H1 (cell line): ENCODE results near the gene CDC37. TPM values are rescaled to one million over a fixed set of nuclear protein-coding genes. Genes with fewer than 3 reads are reported as not detected.

Source experiments
- ASH2L ChIP-seq: fragments of 200-600, 300-600 bp; sonication (generic); IDR thresholded peaks from one replicate; pipeline ENCODE4 v1.7.1; 2017; ENCODE audit warnings: low read length
- GABPA ChIP-seq: IDR thresholded peaks from 2 replicates; pipeline ENCODE4 v1.6.1; 2011; ENCODE audit warnings: mild to moderate bottlenecking, low read length, moderate library complexity, borderline replicate concordance; ENCODE audit not compliant: insufficient read depth
- KDM4A ChIP-seq: IDR thresholded peaks from one replicate; pipeline ENCODE4 v1.7.1; 2012; ENCODE audit warnings: low read depth, mild to moderate bottlenecking, moderate library complexity, low read length, inconsistent platforms; ENCODE audit not compliant: severe bottlenecking
- KDM5A ChIP-seq: fragments of 200-600 bp; IDR thresholded peaks from 2 replicates; pipeline ENCODE4 v1.7.1; 2012; ENCODE audit warnings: mild to moderate bottlenecking, low read length, inconsistent platforms, mixed read lengths
- TAF7 ChIP-seq: optimal IDR thresholded peaks from 2 replicates; pipeline ENCODE3; 2011; ENCODE audit warnings: low read depth, mild to moderate bottlenecking, inconsistent platforms, low read length, moderate library complexity, borderline replicate concordance
- polyA plus RNA-seq, 7 experiments: library from polyadenylated mRNA; depleted of rRNA in 3 of 7; stranded (reverse) in 5 of 7; unstranded in 2 of 7; fragments of >200 nt in 5 of 7; fragments of 200-250 nt in 2 of 7; gene quantifications; 1 replicate in 5 of 7; 2 replicates in 1 of 7; 4 replicates in 1 of 7; pipeline versions ENCODE4 v1.2.1 to v1.2.3, GENCODE V29; 2011 to 2013; ENCODE audit warnings: missing spikeins in 2 of 7, mixed read lengths in 2 of 7
- total RNA-seq: library from RNA; stranded (reverse); fragmentation: NEBNext Ultra II Directional; extraction: Animal tissue kit (Norgen Biotek cat#: 25700); gene quantifications from 2 replicates; pipeline ENCODE4 v1.2.1, GENCODE V29; 2021
- TF ChIP-seq, protein P1 (sequence below): fragments of 300-600 bp; sonication (generic); IDR thresholded peaks from 2 replicates; pipeline ENCODE4 v1.7.1; 2012; ENCODE audit warnings: low read length, moderate library complexity, mild to moderate bottlenecking, inconsistent platforms; ENCODE audit not compliant: insufficient replicate concordance
- TF ChIP-seq, protein P2 (sequence below): IDR thresholded peaks from 2 replicates; pipeline ENCODE4 v1.6.1; 2012; ENCODE audit warnings: low read length, inconsistent platforms

Gene CDC37
- total and polyA plus RNA-seq, 2 of the 8 experiments (the other 6 are each of a cell fraction or from before 2014, with no cell fraction given), result 162 to 181 TPM

DNA sequence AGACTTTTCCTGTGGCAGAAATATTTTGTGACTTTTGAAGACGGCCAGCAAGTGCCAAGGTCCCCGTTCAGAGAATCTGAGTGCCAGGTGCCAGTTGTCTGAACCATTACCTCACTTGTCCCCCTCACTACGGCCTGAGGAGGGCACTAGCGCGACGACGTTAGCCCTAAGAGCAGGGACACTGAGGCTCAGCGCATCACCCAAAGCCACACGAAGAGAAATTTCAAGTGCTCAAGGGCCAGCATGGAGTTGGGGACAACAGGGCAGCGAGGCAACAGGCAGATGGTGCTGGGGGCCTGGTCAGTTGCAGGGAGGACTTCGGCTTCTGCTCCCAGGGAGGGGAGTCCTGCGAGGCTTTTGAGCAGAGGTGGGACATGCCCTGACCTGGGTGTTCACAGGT lies 13.5 kb downstream of the CDC37 start (continued):
- no peak for TF ChIP-seq ASH2L
- TF ChIP-seq, protein P1, sequence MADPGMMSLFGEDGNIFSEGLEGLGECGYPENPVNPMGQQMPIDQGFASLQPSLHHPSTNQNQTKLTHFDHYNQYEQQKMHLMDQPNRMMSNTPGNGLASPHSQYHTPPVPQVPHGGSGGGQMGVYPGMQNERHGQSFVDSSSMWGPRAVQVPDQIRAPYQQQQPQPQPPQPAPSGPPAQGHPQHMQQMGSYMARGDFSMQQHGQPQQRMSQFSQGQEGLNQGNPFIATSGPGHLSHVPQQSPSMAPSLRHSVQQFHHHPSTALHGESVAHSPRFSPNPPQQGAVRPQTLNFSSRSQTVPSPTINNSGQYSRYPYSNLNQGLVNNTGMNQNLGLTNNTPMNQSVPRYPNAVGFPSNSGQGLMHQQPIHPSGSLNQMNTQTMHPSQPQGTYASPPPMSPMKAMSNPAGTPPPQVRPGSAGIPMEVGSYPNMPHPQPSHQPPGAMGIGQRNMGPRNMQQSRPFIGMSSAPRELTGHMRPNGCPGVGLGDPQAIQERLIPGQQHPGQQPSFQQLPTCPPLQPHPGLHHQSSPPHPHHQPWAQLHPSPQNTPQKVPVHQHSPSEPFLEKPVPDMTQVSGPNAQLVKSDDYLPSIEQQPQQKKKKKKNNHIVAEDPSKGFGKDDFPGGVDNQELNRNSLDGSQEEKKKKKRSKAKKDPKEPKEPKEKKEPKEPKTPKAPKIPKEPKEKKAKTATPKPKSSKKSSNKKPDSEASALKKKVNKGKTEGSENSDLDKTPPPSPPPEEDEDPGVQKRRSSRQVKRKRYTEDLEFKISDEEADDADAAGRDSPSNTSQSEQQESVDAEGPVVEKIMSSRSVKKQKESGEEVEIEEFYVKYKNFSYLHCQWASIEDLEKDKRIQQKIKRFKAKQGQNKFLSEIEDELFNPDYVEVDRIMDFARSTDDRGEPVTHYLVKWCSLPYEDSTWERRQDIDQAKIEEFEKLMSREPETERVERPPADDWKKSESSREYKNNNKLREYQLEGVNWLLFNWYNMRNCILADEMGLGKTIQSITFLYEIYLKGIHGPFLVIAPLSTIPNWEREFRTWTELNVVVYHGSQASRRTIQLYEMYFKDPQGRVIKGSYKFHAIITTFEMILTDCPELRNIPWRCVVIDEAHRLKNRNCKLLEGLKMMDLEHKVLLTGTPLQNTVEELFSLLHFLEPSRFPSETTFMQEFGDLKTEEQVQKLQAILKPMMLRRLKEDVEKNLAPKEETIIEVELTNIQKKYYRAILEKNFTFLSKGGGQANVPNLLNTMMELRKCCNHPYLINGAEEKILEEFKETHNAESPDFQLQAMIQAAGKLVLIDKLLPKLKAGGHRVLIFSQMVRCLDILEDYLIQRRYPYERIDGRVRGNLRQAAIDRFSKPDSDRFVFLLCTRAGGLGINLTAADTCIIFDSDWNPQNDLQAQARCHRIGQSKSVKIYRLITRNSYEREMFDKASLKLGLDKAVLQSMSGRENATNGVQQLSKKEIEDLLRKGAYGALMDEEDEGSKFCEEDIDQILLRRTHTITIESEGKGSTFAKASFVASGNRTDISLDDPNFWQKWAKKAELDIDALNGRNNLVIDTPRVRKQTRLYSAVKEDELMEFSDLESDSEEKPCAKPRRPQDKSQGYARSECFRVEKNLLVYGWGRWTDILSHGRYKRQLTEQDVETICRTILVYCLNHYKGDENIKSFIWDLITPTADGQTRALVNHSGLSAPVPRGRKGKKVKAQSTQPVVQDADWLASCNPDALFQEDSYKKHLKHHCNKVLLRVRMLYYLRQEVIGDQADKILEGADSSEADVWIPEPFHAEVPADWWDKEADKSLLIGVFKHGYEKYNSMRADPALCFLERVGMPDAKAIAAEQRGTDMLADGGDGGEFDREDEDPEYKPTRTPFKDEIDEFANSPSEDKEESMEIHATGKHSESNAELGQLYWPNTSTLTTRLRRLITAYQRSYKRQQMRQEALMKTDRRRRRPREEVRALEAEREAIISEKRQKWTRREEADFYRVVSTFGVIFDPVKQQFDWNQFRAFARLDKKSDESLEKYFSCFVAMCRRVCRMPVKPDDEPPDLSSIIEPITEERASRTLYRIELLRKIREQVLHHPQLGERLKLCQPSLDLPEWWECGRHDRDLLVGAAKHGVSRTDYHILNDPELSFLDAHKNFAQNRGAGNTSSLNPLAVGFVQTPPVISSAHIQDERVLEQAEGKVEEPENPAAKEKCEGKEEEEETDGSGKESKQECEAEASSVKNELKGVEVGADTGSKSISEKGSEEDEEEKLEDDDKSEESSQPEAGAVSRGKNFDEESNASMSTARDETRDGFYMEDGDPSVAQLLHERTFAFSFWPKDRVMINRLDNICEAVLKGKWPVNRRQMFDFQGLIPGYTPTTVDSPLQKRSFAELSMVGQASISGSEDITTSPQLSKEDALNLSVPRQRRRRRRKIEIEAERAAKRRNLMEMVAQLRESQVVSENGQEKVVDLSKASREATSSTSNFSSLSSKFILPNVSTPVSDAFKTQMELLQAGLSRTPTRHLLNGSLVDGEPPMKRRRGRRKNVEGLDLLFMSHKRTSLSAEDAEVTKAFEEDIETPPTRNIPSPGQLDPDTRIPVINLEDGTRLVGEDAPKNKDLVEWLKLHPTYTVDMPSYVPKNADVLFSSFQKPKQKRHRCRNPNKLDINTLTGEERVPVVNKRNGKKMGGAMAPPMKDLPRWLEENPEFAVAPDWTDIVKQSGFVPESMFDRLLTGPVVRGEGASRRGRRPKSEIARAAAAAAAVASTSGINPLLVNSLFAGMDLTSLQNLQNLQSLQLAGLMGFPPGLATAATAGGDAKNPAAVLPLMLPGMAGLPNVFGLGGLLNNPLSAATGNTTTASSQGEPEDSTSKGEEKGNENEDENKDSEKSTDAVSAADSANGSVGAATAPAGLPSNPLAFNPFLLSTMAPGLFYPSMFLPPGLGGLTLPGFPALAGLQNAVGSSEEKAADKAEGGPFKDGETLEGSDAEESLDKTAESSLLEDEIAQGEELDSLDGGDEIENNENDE, result no peak
- TF ChIP-seq TAF7, result no peak
- no peak for TF ChIP-seq KDM5A
- no peak for TF ChIP-seq KDM4A
- no peak for TF ChIP-seq GABPA
- TF ChIP-seq, protein P2, sequence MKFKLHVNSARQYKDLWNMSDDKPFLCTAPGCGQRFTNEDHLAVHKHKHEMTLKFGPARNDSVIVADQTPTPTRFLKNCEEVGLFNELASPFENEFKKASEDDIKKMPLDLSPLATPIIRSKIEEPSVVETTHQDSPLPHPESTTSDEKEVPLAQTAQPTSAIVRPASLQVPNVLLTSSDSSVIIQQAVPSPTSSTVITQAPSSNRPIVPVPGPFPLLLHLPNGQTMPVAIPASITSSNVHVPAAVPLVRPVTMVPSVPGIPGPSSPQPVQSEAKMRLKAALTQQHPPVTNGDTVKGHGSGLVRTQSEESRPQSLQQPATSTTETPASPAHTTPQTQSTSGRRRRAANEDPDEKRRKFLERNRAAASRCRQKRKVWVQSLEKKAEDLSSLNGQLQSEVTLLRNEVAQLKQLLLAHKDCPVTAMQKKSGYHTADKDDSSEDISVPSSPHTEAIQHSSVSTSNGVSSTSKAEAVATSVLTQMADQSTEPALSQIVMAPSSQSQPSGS, result peak; percentile 76; the same call in 1 of the 2 replicates
